ENCODE measurements around the gene PXT1.

PXT1 gene

GRCh38 chr6:36387440-36388303 is 55.0 kb downstream of the PXT1 start, which contains the start of gene ETV7:
Gene ETV7, minus strand, starts transcription at chr6:36387669. Its CDS starts 128 bp downstream, at chr6:36387541.
- DNase-seq (ENCODE audit: low spot score), result peak; percentile 57

GRCh38 chr6:36386495-36387439 is 55.9 kb downstream of the PXT1 start:
- peak; percentile 54 for DNase-seq (ENCODE audit: low spot score)

DNA sequence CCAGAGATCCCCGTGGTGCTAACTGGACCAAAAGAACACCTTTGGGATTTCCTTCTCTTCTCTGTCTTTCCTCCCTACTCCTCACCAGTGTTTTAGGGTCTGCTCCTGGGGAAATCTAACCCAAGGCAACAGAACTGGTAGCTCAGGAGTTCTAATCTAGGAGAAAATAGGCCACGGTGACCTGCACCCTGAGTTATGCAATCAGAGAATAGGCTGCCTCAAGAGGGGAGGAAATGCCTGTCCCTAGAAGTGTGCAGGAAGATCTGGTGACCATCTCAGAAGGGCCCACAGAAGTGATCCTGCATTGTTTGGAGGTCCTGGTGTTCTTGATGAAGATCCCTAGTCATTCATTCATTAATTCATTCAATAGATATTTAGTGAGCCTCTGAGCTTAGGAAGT is 58.6 kb downstream of the PXT1 start:
- DNase-seq (ENCODE audit: low spot score), result no peak

- no peak for DNase-seq (ENCODE audit: low spot score)
Observed at GRCh38 chr6:36383606-36384005, 59.0 kb downstream of the PXT1 start.

GRCh38 chr6:36382976-36383375 is 59.7 kb downstream of the PXT1 start:
- DNase-seq (ENCODE audit: low spot score), result no peak

GRCh38 chr6:36381502-36382389 is 60.9 kb downstream of the PXT1 start:
- DNase-seq (ENCODE audit: low spot score), result no peak

DNA sequence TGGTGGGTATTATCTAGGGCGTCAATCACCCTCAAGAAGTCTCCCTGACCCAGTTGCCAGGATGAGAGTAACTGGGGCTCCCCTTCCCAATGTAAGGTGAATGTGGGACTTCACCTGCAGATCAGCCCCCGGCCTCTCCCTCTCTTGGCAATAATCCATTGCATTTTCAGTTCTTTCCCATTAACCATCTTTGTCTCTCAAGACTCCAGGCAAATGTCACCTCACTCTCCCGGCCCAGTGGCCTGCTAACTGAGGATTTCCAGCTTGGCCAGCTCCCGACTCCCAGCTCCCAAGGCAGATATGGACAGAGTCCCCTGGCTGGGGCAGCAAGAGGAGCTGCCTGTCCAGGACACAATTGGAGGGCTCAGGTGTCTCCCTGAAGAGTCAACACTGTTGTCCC is 62.5 kb downstream of the PXT1 start:
- no peak for DNase-seq (ENCODE audit: low spot score)

DNA sequence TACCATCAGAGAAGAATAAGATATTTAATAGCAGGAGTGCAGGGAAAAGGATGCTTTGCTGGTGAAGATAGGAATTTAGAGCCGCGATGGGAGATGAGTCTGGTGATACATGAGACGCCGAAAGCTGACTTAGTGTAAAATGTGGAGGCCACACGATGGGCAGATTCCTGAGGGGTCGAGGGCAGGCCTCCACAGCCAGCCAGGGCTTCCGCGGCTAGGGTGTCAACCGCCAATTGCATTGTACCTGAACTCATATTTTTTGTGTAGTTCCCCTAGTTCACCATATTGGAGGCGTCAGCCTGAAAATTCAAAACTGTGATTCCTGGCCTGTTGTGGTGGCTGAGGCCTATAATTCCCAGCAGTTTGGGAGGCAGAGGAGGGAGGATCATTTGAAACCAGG is 63.7 kb downstream of the PXT1 start:
- no peak for DNase-seq (ENCODE audit: low spot score)

DNA sequence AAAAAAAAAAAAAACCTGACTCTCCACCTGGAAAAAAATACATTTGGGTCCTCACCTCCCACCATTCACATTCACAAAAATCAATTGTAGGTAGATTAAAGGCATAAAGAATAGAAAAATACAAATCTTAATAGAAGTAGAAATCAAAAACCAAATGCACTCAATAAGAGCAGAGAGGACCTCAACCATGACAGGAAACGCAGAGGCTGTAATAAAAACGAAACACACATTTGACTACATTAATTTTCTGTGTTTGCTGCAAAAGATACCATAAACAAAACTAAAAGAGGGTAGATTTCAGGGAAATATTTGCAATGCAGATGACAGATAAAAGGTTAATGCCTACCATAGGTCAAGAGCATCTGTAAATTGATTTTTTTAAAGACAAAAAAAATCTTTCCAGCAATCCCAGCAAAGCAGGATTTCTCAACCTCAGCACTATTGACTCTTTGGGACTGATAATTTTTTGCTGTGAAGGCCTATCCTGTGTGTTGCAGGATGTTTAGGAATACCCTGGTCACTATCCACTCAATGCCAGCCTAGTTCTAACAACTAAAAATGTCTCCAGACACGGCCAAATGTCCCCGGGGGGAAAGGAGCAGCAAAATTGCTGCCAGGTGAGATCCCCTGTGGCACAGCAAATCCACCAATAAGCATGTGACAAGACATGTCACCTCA is 64.3 kb downstream of the PXT1 start:
- DNase-seq (ENCODE audit: low spot score), result no peak

DNA sequence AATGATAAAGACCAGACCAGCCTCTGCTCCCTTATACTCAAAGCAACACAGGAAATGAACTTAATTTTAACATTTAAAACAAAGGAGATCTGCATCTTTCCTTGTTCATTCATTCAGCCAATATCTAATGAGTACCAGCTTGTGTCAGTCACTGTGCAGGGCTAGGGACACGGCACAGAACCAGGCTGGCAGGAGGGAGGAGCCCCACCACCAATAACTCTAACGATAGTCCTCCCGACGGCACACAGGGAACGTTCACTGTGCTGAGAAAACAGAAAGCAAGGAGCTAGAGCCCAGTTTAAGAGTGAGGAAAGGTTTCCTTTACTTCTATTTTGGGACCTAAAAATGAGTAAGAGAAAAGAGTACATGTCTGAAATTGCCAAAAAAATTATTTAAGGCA is 65.1 kb downstream of the PXT1 start:
- no peak for DNase-seq (ENCODE audit: low spot score)

GRCh38 chr6:36376742-36377141 is 65.9 kb downstream of the PXT1 start:
- no peak for DNase-seq (ENCODE audit: low spot score)

- no peak for DNase-seq (ENCODE audit: low spot score)
Observed at GRCh38 chr6:36376183-36376582, 66.5 kb downstream of the PXT1 start.

- DNase-seq (ENCODE audit: low spot score), result no peak
Observed at GRCh38 chr6:36375644-36376155, 67.0 kb downstream of the PXT1 start.

DNA sequence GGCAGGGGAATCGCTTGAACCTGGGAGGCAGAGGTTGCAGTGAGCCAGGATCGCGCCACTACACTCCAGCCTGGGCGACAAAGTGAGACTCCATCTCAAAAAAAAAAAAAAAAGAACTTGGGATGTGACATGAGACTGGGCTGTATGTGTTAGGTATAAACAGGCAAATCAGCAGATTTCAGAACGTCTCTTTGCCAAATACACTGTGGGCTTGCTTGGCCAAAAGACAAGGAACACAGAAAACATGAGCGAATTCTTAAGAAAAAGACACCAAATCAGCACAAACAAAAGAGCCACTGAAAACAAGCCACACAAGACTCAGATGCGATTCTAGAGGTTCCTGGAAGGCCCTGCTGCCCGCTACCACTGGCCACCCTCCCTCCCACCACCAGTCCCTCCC is 67.7 kb downstream of the PXT1 start:
- DNase-seq (ENCODE audit: low spot score), result no peak

DNA sequence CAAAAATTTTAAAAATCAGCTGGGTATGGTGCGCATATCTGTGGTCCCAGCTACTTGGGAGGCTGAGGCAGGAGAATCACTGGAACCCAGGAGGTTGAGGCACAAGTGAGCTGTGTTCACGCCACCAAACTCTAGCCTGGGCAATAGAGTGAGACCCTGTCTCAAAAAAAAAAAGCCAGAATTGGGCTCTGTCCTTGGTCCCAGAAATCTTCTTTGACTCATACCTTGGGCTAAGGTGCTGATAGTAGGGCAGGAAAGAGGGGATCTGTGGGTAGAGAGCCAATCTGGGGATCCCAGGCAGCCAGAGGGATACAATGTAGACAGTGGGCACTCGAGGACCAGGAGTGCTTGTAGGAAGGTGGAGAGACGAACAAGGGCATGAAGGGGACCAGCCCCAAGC is 68.5 kb downstream of the PXT1 start:
- no peak for DNase-seq (ENCODE audit: low spot score)

DNA sequence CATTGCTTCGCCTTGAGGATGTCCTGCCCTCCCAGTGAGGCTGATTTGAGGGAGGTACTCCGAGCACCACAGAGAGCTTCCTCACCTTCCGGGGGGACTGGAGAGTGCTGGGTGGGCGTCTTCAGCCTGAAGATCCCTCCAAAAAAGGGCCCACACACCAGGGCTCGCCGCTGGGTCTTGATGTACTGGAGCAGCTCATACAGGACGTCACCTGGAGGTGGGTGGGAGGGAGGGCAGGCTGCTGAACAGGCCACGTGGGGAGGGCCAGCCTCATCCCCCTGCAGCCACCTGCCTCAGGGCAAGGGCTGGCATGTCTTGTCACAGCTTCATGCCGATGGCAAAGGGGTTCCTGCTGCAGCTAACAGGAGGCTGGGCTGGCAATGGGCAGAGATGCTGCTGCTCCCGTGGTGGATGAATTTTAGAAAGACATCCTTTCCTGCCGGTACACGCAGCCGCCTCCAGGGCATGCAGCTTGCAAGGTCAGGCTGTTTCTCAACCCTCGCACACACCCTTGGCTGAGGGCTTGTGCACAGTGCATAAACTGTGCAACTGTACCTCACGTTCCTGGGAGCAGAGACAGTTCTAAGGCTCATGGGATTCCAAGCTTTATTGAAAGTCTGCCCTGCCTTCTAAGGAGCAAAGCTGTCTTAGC is 69.2 kb downstream of the PXT1 start:
- DNase-seq (ENCODE audit: low spot score), result peak; percentile 38

- DNase-seq (ENCODE audit: low spot score), result no peak
Observed at GRCh38 chr6:36372088-36372487, 70.6 kb downstream of the PXT1 start.

- no peak for DNase-seq (ENCODE audit: low spot score)
Observed at GRCh38 chr6:36371211-36371610, 71.4 kb downstream of the PXT1 start.

DNA sequence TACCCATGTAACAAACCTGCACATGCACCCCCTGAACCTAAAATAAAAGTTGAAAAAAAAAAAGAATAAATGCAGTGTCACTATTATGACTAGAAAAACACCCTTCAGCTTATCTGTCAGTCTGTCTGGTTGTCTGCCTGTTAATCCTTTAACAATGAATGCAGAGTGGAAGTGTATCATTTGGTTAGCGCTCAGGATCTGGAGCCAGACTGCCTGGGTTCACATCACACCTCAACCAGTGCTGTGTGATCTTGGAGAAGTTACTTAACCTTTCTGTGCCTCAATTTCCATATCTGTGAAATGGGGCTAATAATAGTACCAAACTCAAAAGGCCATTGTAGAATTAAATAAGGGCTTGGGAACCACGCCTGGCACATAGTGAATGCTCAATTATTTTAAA is 72.0 kb downstream of the PXT1 start:
- no peak for DNase-seq (ENCODE audit: low spot score)
